Astrocyte (in vitro differentiated cells and primary cell): ENCODE results near the gene PDE3A. TPM values are rescaled to one million over a fixed set of nuclear protein-coding genes. Genes with fewer than 3 reads are reported as not detected.

Experiments
- DNase-seq: peaks from one replicate; pipeline ENCODE4 v3.0.0-alpha.2; 2010; ENCODE audit warnings: low read depth
- FAIRE-seq: peaks from 2 replicates; lab custom pipeline; 2011; peaks lifted over from hg19 to GRCh38; lab: Jason Lieb, UNC
- H2AFZ ChIP-seq: 2 replicates; pipeline ENCODE4 v1.6.0; 2012; ENCODE audit warnings: low read depth, low read length, inconsistent platforms
- H3K27ac ChIP-seq: 2 replicates; pipeline ENCODE4 v1.5.1; 2011; ENCODE audit warnings: low read depth, low read length, inconsistent platforms
- H3K27me3 ChIP-seq: 2 replicates; pipeline ENCODE4 v1.6.0; 2011; ENCODE audit warnings: low read length, inconsistent platforms; ENCODE audit not compliant: insufficient read depth
- H3K36me3 ChIP-seq: 2 replicates; pipeline ENCODE4 v1.5.1; 2011; ENCODE audit warnings: low read length, inconsistent platforms; ENCODE audit not compliant: insufficient read depth
- H3K4me1 ChIP-seq: 2 replicates; pipeline ENCODE4 v1.5.1; 2011; ENCODE audit warnings: low read length, inconsistent platforms; ENCODE audit not compliant: insufficient read depth
- H3K4me2 ChIP-seq: 2 replicates; pipeline ENCODE4 v1.6.0; 2012; ENCODE audit warnings: low read length, inconsistent platforms
- H3K4me3 ChIP-seq: 2 replicates; pipeline ENCODE4 v1.5.1; 2011; ENCODE audit warnings: low read depth, mild to moderate bottlenecking, low read length, inconsistent platforms; ENCODE audit not compliant: insufficient read depth
- H3K79me2 ChIP-seq: 2 replicates; pipeline ENCODE4 v1.6.0; 2012; ENCODE audit warnings: mild to moderate bottlenecking, low read length, inconsistent platforms; ENCODE audit not compliant: insufficient read depth
- H3K9ac ChIP-seq: 2 replicates; pipeline ENCODE4 v1.6.0; 2012; ENCODE audit warnings: mild to moderate bottlenecking, low read length, inconsistent platforms
- H3K9me3 ChIP-seq: 2 replicates; pipeline ENCODE4 v1.5.1; 2012; ENCODE audit warnings: low read depth, mild to moderate bottlenecking, low read length, inconsistent platforms; ENCODE audit not compliant: insufficient read depth
- H4K20me1 ChIP-seq: 2 replicates; pipeline ENCODE4 v1.6.0; 2012; ENCODE audit warnings: low read length, inconsistent platforms; ENCODE audit not compliant: insufficient read depth
- H3K27ac Mint-ChIP-seq: one replicate; pipeline ENCODE4 v1.8.0; 2021; ENCODE audit warnings: mild to moderate bottlenecking, mixed read lengths; ENCODE audit not compliant: unreplicated experiment
- H3K27me3 Mint-ChIP-seq: one replicate; pipeline ENCODE4 v1.8.0; 2021; ENCODE audit warnings: low read depth, mixed read lengths; ENCODE audit not compliant: unreplicated experiment
- H3K36me3 Mint-ChIP-seq: one replicate; pipeline ENCODE4 v1.8.0; 2021; ENCODE audit warnings: low read depth, mixed read lengths; ENCODE audit not compliant: unreplicated experiment
- H3K4me1 Mint-ChIP-seq: one replicate; pipeline ENCODE4 v1.8.0; 2021; ENCODE audit warnings: low read depth, mixed read lengths; ENCODE audit not compliant: unreplicated experiment
- H3K4me3 Mint-ChIP-seq: one replicate; pipeline ENCODE4 v1.8.0; 2021; ENCODE audit warnings: mild to moderate bottlenecking, moderate library complexity, mixed read lengths; ENCODE audit not compliant: unreplicated experiment
- H3K9me3 Mint-ChIP-seq: one replicate; pipeline ENCODE4 v1.8.0; 2021; ENCODE audit warnings: mild to moderate bottlenecking, mixed read lengths; ENCODE audit not compliant: unreplicated experiment
- EZH2 ChIP-seq: IDR thresholded peaks from 2 replicates; pipeline ENCODE4 v1.6.1; 2012; ENCODE audit warnings: mild to moderate bottlenecking, low read length, inconsistent platforms; ENCODE audit not compliant: insufficient read depth
- total RNA-seq: library from RNA; stranded (reverse); gene quantifications from 2 replicates; pipeline ENCODE4 v1.2.1, GENCODE V29; 2021
- TF ChIP-seq, protein P1 (sequence below): IDR thresholded peaks from 2 replicates; pipeline ENCODE4 v1.5.1; 2011; ENCODE audit warnings: low read depth, mild to moderate bottlenecking, inconsistent platforms, low read length, moderate library complexity; ENCODE audit not compliant: insufficient read depth

The PDE3A gene
- total RNA-seq, 1 donor from 2014 or later, result 1.7 TPM

DNA sequence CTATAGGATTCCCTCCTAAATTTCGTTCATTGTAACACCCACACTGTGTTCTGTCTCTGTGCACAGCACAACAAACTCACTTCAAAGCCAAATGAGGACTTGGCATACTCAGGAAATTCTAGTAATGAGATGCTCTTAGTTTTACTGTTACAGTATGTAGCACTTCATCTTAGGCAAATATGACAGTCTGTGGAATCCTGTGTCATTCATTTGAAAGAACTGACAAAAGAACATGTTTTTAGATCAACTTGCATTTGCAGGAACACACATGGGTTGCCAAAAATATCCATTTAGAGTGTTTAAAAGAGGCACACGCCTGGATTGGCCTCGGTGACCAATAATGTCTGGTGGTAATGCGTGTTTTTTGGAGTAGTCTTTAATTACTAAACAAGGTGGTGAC is 56.5 kb downstream of the PDE3A start:
- Mint-ChIP-seq H3K27ac (no peak overlapping the region), H3K4me1 (peaks cover 6% of the 10 kb centered on the region), H3K27me3 (no peaks in the 10 kb centered on the region), H3K9me3 (no peaks in the 10 kb centered on the region), H3K36me3 (no peaks in the 10 kb centered on the region), H3K4me3 (no peak overlapping the region)
- H3K4me1 ChIP-seq, result no peaks in the 10 kb centered on the region
- H3K79me2 ChIP-seq, result no peaks in the 10 kb centered on the region
- H3K4me2 ChIP-seq, result no peak overlapping the region
- H3K9ac ChIP-seq, result no peak overlapping the region
- no peaks in the 10 kb centered on the region for H4K20me1 ChIP-seq
- no peaks in the 10 kb centered on the region for H3K27me3 ChIP-seq
- TF ChIP-seq, protein P1, sequence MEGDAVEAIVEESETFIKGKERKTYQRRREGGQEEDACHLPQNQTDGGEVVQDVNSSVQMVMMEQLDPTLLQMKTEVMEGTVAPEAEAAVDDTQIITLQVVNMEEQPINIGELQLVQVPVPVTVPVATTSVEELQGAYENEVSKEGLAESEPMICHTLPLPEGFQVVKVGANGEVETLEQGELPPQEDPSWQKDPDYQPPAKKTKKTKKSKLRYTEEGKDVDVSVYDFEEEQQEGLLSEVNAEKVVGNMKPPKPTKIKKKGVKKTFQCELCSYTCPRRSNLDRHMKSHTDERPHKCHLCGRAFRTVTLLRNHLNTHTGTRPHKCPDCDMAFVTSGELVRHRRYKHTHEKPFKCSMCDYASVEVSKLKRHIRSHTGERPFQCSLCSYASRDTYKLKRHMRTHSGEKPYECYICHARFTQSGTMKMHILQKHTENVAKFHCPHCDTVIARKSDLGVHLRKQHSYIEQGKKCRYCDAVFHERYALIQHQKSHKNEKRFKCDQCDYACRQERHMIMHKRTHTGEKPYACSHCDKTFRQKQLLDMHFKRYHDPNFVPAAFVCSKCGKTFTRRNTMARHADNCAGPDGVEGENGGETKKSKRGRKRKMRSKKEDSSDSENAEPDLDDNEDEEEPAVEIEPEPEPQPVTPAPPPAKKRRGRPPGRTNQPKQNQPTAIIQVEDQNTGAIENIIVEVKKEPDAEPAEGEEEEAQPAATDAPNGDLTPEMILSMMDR, result no peak
- no peak for TF ChIP-seq EZH2
- H3K36me3 ChIP-seq, result no peaks in the 10 kb centered on the region
- no peak overlapping the region for H2AFZ ChIP-seq
- H3K4me3 ChIP-seq, result no peak overlapping the region
- DNase-seq (no peak), FAIRE-seq (no peak)
- H3K9me3 ChIP-seq, result no peaks in the 10 kb centered on the region
- H3K27ac ChIP-seq, result no peak overlapping the region

GRCh38 chr12:20426191-20426590 is 57.9 kb downstream of the PDE3A start:
- no peak overlapping the region for H3K4me2 ChIP-seq
- no peak overlapping the region for H3K27ac ChIP-seq
- H3K79me2 ChIP-seq, result no peaks in the 10 kb centered on the region
- H3K27ac Mint-ChIP-seq, result no peak overlapping the region
- no peaks in the 10 kb centered on the region for H3K36me3 Mint-ChIP-seq
- no peak for TF ChIP-seq EZH2
- no peak overlapping the region for H3K9ac ChIP-seq
- H3K9me3 ChIP-seq, result no peaks in the 10 kb centered on the region
- no peaks in the 10 kb centered on the region for H3K27me3 Mint-ChIP-seq
- H3K4me1 Mint-ChIP-seq, result peaks cover 6% of the 10 kb centered on the region
- no peak for DNase-seq
- H3K4me1 ChIP-seq, result no peaks in the 10 kb centered on the region
- H3K4me3 ChIP-seq, result no peak overlapping the region
- H3K9me3 Mint-ChIP-seq, result no peaks in the 10 kb centered on the region
- no peak overlapping the region for H2AFZ ChIP-seq
- no peaks in the 10 kb centered on the region for H3K36me3 ChIP-seq
- no peak for FAIRE-seq
- no peak overlapping the region for H3K4me3 Mint-ChIP-seq
- H4K20me1 ChIP-seq, result no peaks in the 10 kb centered on the region
- H3K27me3 ChIP-seq, result no peaks in the 10 kb centered on the region

GRCh38 chr12:20426957-20427356 is 58.6 kb downstream of the PDE3A start:
- no peak overlapping the region for H3K4me2 ChIP-seq
- no peak overlapping the region for H2AFZ ChIP-seq
- H4K20me1 ChIP-seq, result no peaks in the 10 kb centered on the region
- Mint-ChIP-seq H3K27ac (no peak overlapping the region), H3K4me3 (no peak overlapping the region), H3K36me3 (no peaks in the 10 kb centered on the region), H3K4me1 (peaks cover 2% of the 10 kb centered on the region), H3K27me3 (no peaks in the 10 kb centered on the region), H3K9me3 (no peaks in the 10 kb centered on the region)
- no peaks in the 10 kb centered on the region for H3K27me3 ChIP-seq
- no peaks in the 10 kb centered on the region for H3K9me3 ChIP-seq
- H3K79me2 ChIP-seq, result no peaks in the 10 kb centered on the region
- no peaks in the 10 kb centered on the region for H3K36me3 ChIP-seq
- FAIRE-seq (no peak), DNase-seq (no peak)
- no peak overlapping the region for H3K27ac ChIP-seq
- no peak overlapping the region for H3K4me3 ChIP-seq
- no peaks in the 10 kb centered on the region for H3K4me1 ChIP-seq
- no peak for TF ChIP-seq EZH2
- TF ChIP-seq, protein P1, result no peak
- H3K9ac ChIP-seq, result no peak overlapping the region
